Mammary epithelial cell (primary cell): ENCODE measurements around the gene CACHD1.

Experiments used
- CTCF ChIP-seq, 2 donors: IDR thresholded peaks in 1 of 2; conservative IDR thresholded peaks in 1 of 2; 2 replicates each; pipeline ENCODE4 v1.5.1; 2011 to 2012; ENCODE audit warnings: inconsistent platforms in 2 of 2, low read length in 2 of 2, mild to moderate bottlenecking in 2 of 2, control low read depth in 1 of 2, low read depth in 1 of 2; ENCODE audit not compliant: insufficient read depth in 1 of 2; ENCODE audit errors: extremely low read depth in 1 of 2
- EZH2 ChIP-seq: IDR thresholded peaks from 2 replicates; pipeline ENCODE4 v1.6.1; 2012; ENCODE audit warnings: low read length, inconsistent platforms, borderline replicate concordance

GRCh38 chr1:64508629-64509028, 38.7 kb downstream of the CACHD1 start:
- TF ChIP-seq CTCF (conservative IDR thresholded peaks at IDR 0.05 in 1 of 2, IDR thresholded peaks at IDR 0.05 in 1 of 2; ENCODE audit: extremely low read depth in 1 of 2, insufficient read depth in 1 of 2, low read depth in 1 of 2, low read length in 2 of 2) (no peak), EZH2 (no peak)
